Pons (tissue), 1 donor: ENCODE measurements around the gene CARS1.
A peak's percentile ranks its signal among the peaks of the same experiment; 100 is the strongest.

Source experiments
- DNase-seq: peaks from one replicate; pipeline ENCODE4 v3.0.0-alpha.2; 2016; ENCODE audit warnings: low spot score

Gene CARS1

GRCh38 chr11:3008746-3009336 is 48.4 kb downstream of the CARS1 start:
- DNase-seq = no peak

- no peak for DNase-seq
These were observed 49.7 kb downstream of the CARS1 start for GRCh38 chr11:3007404-3008010.

- DNase-seq = no peak
These were observed 50.5 kb downstream of the CARS1 start for GRCh38 chr11:3006505-3007260.

DNA sequence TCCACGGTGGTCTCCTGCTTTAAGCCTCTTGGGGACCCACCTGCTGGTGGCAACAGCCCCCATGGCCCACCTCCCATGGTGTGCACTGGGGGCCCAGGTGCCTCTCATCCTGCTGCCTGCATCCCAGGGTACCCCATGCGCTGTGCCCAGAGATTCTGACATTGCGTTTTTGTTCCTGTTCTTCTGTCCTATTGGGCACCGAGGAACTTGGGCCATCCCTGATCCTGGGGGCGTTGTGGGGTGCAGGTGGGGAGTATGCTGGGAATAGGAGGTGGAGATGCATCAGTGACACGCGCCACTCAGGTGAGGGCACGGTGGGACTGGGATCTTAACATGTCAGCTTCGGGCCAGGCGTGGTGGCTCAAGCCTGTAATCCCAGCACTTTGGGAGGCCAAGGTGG is 52.7 kb downstream of the CARS1 start:
- no peak for DNase-seq

DNA sequence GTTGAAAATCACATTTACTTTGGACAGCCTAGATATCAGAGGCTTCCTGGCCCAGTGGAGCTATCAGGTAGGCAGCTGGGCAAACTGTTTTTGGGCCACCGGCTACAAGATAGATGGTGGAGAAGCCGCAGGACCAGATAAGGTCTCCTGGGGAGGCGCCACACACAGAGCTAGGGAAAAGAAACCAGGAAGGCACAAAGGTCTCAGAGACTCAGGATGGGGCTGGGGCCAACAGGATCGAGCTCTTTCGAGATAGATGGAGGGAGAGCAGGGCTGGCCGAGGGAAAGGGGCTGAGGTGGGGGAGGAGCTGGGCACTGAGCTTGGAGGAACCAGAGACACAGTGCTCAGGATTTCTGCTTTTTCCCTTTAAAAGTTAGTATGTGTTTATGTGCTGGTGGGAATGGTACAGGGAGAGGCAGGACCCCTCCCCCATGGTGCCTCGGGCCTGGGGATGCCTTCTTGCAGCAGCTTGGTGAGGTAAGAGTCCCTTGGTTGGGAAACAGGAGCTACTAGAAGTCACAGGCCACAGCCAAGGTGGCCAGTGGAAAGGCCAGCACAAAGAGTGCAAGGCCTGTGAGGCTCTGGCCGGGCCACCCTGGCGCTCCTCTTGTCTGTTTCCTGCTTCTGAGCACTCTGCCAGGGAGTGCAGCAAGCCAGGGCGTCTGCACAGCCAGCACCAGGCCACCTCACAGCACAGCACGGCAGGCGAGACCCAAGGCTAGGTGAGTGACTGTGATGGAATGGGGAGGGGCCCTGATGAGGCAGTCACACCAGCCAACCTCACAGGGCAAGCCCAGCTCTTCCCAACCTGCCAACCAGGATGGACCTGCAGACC is 53.6 kb downstream of the CARS1 start:
- no peak for DNase-seq

DNA sequence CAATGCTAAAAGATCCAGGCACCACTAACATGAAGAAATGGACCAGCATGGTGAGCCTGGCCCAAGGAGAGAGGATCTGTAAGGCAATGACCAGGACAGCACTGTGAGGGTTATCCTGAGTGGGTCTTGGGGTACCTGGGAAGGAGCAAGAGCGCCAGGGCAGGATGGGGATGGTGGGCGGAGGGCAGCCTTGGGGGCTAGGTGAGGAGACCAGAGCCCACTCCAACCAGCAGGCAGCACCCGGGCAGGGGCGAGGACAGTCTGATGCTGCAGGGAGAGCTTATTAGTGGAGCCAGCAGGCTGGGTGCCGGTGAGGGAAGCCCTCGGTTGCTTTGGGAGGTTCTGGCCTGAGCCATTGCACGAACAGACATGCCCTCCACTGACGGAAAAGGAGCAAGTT is 54.4 kb downstream of the CARS1 start:
- no peak for DNase-seq

- no peak for DNase-seq
These were observed 54.8 kb downstream of the CARS1 start for GRCh38 chr11:3002351-3002861.

- DNase-seq = peak; percentile 78
These were observed 55.7 kb downstream of the CARS1 start for GRCh38 chr11:3001496-3001895.

GRCh38 chr11:3000032-3000961 is 56.9 kb downstream of the CARS1 start:
- DNase-seq = peak; percentile 99

DNA sequence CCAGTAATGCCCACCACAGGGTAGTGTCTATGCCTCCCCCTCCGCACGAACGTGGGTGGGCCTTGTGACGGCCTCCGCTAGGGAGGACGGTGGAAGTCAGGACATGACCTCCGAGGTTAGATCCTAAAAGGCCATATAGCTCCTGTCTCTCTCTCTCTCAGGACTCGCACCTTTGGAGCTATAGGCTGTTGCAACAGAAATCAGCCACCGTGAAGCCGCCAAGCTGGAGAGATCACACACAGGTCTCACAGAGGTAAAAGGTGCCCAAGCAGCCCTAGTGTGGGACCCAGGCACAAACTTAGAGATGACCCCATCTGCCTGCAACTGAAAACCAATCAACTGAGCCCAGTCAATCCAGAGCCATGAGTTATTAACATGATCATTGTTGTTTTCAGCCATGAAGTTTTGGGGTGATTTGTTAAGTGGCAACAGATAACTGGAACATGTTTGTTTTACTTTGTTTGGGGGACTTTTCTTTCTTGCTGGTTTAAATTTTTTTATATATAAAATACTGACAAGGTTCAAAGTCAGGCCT is 57.7 kb downstream of the CARS1 start:
- DNase-seq = no peak

DNA sequence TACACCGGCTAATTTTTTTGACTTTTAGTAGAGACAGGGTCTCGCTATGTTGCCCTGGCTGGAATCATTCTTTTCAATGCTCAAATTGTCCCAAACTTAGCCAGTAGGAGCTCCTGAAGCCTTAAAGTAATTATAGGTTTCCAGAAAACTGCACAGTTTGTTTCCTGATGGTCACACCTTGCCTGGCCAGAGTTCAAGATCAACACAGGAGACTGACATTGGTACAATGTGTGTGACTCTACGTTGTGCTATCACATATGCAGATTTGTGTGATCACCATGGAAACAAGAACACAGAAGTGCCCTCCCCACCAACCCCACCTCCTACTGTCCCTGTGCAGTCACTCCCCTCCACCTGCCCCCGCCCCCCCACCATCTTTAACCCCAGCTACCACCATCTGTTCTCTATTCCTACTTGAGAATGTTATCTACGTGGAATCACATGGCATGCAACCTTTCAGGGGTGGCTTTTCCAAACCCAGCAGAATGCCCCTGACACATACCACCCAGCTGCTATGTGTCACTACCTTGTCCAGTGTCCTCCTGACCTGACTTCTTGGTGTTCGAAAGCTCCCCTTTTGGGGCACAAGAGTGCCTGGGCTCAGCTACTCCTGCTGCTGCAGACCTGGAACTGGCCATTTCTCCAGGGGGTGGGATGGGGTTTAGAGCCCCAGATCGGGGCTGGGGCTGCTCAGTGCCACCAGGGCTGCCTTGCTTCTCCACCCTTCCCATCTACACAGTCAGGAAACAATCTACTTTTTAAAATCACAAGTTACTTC is 59.0 kb downstream of the CARS1 start:
- DNase-seq = no peak

GRCh38 chr11:2997406-2997805 is 59.8 kb downstream of the CARS1 start:
- no peak for DNase-seq

- DNase-seq = no peak
These were observed 60.2 kb downstream of the CARS1 start for GRCh38 chr11:2996976-2997375.

DNA sequence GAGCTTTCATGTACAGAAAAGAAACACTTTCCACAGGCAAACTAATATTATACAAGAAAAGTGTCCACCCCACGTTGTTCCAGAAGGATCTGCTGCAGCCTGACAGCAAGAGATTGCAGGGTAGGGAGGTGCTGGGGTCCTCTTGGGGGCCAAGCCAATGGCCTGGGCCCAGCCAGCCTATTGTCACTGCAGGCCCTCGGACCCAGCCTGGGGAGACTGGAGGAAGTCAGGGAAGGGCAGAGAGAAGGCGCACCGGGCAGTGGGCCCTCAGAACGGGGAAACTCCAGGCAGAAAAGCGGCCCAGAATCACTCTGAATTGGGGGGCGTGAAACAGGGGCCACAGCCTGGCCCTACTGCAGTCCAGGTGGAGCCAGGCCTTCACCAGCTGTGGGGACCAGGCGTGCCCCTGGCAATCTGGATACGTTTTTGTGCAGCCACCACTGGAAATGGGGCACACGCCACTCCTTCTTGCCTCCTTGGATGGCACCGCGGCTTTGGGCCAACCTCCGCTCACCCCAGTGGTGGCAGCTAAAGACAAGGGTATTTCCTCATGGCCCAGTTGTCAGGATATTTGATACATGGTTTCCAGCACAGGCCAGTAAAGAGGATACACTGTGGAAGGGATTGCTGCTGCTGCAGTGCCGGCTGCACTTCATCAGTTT is 61.2 kb downstream of the CARS1 start:
- no peak for DNase-seq

DNA sequence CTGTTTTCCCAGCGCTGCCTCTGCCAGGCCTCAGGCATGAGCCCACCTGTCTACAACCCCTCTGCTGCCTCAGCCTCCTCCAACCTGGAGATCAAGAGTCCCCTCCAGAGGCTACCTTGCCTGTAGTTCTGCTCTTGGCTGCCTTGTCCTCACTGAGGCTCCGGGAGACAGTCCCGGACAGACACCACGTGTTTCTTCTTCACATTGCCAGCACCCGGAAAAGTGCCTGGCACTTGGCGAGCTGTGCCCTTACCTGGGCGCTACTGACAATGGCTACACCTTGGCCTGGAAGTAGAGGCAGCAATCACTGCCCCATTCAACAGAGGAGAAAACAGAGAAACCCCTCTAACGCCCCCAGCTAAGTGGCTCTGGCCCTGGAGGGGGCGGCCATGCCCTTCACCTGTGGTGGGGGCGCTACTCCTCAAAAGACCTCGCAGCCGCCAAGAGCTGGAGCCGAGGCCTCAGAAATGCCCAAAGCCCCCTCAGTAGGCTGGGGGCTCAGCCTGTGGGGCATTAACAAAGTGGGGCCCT is 62.1 kb downstream of the CARS1 start:
- DNase-seq = no peak

DNA sequence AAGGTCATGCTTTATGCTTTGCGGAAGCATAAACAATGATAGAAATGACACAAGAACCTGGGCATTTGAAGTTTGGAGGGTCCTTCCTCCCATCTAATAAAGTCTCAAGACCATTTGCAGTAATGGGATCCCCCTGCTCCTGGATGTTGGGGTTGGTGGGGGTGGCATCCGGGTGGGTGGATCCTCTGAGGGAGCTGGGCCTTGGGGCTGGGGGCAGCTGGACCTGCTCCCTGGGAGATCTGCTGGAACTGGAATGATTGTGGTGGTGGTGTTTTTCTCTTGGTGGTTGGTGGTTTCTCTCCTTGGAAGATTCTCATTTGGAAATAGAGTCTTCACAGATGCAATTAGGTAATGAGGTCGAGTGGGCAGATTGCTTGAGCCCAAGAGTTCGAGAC is 62.9 kb downstream of the CARS1 start:
- DNase-seq = no peak

DNA sequence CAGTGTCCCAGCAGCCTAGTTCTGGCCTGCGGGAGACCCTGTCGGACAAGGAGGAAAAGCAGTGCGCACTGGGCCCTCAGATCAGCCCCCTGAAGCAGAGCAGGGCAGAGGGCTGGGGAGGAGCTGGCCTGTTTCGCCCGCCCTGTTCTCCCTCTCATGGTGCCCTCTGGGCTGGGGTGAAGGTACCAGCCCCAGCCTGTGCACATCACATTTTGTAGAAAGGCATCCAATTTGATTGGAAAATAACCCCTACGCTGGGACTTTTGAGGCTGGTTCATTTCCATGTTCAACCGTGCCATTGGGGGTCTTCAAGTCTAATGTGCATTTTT is 64.3 kb downstream of the CARS1 start:
- DNase-seq = no peak

DNA sequence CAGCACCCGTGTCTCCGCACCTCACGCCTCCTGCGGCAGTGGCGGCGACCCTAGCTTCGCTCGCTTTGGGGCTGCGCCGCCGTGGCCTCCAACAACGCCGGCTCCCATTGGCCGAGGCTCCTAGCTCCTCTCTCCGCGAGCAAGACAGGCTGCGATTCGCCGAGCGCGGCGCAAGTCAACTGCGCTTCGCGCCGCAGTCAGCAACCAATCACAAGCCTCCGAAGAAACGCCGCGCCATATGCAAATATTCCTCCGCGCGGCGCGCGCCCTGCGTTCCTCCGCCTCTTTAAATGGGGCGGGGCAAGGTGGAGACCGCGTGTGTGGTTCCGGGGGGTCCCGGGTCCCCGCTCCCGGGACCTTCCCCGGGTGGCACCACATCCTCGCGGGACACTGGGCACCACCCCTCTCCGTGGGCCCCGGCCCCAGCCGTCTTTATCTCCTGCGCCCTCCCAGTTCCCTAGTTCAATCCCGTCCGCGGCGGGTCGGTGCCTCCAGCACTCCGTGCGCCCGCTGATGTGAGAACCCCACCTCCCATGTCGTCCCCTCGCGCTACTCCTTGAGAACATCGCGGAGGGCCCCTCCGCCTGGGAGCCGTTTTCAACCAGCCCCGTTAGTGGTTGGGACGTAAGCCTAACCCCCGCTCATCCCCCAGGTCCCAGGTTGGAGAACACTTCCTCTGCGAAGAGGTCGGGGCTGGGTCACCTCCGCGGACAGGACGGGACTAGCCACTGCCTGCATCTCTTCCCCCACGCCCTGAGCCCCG is 64.8 kb downstream of the CARS1 start, which contains the start of gene NAP1L4:
Gene NAP1L4 (minus strand): TSS at position 96 of the 763 bp plus-strand sequence. CDS start 13,109 bp downstream, outside the sequence.
- peak; percentile 95 for DNase-seq
